Epidermal melanocyte (primary cell): Measurements from ENCODE around the gene RYR2.

Experiments
- DNase-seq: peaks from one replicate; pipeline ENCODE4 v3.0.0; 2011; ENCODE audit warnings: low spot score; ENCODE audit not compliant: insufficient read length

The RYR2 gene

DNA sequence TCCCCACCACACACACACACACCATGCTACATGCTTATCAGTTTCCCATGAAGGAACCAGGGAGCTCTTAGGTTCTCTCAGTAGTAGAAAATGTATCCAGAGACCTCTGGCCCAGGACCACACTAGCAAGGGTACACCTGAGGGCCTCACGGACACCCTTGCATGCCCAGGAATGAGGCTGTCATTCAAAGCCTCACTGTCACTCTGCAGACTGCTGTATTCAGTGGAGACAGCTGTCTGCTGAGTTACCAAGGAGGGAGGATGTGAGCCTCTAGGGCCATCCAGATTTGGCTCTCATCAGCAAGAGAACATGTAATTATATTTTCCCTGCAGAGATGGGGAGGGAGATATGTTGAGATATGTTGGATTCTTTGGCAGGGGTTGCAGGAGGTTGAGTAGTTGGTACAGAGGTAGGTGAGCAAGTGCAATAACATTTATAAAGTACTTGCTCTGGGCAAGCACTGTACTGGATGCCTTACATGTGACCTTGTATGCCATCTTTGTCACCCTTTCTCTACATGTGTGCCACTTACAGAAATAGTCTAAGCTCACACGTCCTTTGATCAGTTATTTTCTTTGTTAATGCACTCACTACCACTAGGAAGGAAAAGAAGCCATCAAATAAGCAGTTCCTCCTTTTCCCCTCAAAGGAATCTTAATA, 598.2 kb downstream of the RYR2 start:
- DNase-seq, result no peak

DNA sequence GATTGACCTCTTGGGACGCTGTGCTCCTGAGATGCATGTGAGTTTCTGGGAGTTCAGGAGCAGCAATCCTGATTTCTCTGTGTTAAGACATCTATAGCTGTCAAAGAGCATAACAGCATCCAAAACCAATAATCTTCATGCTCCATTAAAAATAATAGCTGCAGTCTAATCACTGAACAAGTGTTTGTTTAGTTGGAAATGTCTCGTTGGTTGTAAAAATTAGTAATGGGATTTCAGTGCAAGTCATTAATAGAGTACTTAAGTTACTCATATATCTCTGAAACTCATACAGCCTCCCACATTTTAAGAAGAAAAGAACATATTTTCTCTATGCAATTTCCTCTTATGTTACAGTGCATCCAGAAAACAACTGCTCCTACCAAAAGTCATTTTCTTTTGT, 599.0 kb downstream of the RYR2 start:
- no peak for DNase-seq

DNA sequence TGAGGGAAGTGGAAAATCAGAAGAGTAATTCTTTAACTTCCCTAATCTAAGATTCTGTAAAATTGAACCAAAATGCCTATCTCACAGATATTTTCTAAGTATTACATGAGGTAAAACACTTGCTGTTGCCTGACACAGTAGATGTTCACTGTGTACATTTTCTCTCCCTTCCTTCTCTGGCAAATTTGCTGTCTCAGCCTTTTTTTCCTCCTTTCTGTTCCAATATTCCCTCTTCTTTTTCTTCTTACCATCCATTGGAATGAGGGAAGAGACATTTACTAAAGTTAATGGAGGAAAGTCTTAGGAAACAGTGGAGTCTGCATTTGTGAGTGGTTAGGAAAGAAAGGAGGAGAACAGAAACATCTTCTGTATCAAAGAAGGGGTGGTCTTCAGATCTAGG, 608.8 kb downstream of the RYR2 start:
- no peak for DNase-seq

DNA sequence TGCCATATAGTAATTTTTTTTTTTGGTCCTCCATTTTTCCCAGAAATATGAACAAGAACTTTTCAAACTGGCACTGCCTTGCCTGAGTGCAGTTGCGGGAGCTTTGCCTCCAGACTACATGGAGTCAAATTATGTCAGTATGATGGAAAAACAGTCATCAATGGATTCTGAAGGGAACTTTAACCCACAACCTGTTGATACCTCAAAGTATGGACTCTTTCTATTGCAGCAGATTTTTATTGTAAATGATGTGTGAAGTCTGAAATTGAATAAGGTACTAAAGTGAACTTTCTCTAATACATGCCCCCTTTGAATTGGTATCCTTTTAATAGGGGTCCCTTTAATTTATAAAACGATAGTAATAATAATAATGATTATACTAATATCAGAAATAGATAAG, 613.8 kb downstream of the RYR2 start:
- no peak for DNase-seq

DNA sequence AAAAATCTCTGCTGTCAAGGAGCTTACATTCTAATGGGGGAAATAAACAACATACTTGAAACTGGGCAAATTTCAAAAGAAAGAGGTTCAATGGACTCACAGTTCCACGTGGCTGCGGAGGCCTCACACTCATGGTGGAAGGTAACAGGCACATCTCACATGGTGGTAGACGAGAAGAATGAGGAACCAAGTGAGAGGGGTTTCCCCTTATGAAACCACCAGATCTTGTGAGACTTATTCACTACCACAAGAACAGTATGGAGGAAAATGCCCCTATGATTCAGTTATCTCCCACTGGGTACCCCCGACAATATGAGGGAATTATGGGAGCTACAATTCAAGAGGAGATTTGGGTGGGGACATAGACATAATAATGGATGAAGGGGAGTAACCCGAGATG, 622.4 kb downstream of the RYR2 start:
- DNase-seq, result no peak

DNA sequence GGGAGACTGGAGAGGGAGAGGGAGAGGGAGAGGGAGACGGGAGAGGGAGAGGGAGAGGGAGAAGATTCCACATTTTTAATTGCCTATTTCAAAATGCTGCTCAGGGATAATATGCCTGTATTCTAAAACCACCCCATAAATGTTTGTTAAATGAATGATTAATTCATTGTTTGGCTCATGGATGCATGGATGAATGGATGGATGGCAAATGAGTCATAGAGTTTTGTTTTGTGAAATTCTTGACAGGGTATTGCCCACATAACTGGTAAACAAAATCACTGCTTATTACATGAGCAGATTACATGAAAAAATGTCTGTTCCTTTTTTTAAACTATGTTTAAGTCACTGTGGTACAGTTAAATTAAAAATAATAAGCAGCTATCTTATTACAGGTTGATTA, 628.3 kb downstream of the RYR2 start:
- no peak for DNase-seq

DNA sequence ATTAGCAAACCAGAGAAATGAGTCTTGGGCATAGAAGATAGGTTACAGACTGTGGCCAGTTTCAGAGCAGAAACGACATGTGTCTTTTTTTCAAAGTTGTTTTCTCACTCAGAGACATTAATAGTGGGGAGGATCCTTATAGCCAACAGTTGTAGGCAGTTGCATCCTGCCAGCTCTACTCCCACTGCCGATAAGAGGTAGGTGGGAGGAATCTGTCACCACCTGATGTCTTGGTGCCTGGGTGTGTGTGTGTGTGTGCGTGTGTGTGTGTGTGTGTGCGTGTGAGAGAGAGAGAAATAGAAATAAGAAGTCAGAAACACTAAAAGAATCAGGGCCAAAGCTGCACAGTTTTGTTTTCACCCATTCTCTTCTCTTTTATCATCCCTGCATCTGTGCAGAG, 629.3 kb downstream of the RYR2 start:
- DNase-seq, result no peak

DNA sequence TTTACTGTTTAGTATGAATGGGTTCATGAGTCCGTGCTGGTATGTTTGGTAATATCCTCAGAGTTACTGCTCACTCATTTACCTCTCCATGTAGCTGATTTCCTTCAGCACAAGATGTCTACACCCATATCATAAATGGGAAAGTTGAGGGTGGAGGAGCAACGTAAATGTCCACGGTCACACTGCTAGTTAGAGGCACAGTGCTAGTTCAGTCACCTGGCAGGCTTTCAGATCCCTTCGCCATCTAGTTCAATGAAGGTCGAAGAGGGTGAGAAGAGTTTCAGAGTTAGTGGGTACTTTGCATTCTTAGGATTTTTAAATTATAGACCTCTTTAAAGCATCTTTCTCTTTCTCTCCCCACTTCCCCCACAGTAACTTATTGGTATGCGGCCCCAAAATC, 630.0 kb downstream of the RYR2 start:
- DNase-seq, result no peak

DNA sequence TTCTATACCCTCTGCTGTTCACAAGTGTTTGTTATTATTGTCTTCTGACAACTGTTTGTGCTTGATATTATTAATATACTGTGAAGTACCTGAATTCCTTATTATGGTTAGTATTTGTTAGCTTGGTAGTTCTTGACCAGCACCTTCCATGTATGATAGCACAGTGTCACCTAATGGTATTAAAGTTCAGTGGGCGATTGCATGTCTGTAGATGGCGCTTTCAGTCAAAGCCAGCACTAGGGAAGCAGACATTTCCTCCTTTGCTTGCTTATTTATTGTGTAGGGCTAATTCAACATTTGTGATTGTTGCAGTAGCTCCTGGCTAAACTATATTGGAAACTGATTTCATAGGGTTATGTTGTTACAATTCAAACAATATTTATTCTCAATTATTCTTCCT, 630.8 kb downstream of the RYR2 start:
- no peak for DNase-seq

DNA sequence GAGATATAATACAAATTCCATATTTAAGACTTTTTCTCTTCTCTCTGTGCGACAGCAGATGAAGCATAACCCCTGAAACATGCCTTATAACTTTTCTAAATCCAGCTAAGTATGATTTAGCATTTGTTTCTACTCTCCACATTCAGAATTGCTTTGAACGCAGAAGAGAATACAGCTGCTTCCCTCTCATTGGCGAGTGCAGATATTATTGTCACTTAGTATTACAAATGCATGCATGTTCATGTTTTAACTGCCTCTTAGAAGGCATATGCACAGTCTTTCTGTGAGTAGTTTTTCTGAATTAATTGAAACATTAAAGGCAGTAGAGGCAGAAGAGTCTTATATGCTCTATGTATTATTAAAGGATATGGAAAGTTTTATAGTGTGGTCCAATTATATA, 631.6 kb downstream of the RYR2 start:
- DNase-seq, result no peak

DNA sequence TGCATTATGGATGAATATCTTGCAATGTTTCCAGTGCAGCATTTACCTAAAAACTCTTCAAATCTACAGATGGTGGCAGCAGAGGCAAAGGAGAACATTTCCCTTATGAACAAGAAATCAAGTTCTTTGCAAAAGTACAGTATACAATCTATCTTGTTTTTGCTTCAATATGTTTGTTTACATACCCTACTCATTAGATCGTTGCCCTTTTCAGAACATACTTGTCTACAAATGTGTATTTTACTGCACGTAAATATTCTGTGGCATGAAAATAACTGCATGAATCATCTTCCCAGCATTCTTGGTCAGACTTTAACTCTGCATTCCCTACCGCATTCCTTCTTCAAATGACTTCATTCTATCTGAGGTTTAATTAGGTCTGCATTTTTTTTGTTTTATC, 636.0 kb downstream of the RYR2 start:
- peak; percentile 26 for DNase-seq

DNA sequence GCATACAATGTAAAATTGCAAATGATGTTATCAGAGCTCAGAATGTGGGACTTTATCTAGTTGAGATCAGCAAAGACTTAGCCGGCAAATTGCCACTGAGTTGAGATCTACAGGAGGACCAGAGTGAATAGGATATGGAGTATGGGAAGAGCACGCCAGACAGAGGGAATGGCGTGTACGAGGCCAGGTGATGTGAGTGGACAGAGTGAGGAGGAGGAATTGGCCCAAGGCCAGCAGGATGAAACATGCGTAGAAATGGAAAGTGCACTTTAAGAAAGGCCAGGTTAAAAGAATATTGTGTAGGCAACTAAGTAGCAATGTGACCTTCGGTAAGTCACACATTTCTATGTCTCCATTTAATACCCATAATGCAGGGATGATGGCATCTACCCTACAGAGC, 637.7 kb downstream of the RYR2 start:
- DNase-seq, result no peak

DNA sequence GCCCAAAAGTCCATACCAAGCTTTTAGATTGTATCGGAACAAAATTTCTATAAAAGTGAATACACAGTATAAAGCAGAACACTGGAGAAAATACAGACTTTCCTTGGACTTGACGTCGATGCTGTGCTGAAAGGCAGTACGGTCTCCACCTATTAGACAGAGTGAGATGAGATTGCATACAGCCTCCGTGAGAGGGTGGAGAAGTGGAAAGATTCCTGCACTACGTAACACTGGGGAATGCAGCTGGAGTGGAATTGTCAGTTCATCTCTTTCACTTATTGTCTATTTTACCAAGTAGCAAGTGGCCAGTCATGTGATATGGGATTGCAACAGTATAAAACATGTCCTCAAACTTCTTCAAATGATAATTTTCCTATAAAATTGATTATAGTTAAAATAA, 639.2 kb downstream of the RYR2 start:
- no peak for DNase-seq

DNA sequence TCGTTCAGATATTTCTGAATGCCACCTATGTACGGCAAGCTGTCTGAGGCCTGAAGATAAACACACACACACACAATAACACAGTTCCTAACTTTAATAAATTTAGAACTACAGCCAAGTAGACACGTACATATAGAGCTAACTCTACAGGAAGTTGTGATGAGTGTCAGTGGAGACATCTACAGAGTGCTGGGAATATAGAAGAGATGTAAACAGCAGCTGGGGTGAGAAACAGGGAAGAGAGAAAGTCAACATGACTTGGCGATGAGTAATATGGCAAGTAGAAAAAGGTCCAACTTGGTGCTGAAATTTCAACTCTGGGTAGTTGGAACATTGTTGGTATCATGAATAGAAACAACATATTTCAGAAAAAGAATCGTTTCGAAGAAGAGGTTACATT, 642.3 kb downstream of the RYR2 start:
- no peak for DNase-seq

DNA sequence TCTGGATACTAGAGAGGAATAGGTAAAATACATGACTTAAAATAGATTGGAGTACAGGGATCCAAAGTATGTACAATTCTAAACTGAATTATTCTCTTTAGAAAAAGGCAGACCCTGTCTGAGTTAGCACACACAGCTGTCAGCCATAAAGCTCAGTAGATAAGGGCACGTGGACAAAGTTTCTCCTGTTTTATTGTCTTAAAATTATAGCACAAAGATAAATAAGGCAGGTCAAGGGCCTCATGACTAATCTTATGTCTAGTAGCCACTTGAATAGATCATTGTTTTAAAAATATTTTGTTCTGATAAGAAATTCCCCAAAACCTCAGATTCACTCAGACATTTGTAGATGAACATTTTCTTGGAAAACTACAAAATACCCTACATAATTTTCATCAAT, 643.6 kb downstream of the RYR2 start:
- no peak for DNase-seq

DNA sequence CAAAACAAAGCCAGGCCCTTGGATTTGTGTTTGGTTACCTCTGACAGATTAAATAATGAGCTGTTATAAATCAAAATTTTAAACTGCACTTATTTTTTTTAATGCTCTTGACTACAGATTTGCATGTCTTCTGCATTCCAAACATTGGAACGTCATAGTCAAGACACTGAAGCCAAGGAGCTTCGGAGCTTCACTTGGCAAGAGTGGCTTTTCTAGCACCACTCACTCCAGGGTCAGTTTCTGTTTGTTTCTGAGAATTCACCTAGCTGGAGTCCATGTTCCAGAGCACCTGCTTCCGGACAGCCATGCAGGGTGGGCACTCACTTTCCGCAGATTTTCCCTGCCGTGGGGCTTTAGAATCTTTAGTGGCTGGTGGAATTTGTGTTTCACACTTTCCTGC, 645.8 kb downstream of the RYR2 start:
- no peak for DNase-seq

DNA sequence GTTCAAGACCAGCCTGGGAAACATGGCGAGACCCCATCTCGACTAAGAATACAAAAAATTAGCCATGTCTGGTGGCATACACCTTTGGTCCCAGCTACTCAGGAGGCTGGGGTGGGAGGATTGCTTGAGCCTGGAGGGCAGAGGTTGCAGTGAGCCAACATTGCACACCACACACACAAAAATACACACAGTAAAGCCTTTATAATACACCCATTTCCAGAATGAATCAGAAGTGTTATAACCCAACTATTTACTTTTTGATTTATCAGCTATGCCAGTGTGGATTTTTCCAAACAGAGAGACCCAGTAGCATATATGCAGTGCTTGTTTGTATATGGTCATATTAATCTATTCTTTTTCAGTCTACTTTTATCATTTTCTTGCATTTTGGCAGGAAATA, 648.7 kb downstream of the RYR2 start:
- no peak for DNase-seq

DNA sequence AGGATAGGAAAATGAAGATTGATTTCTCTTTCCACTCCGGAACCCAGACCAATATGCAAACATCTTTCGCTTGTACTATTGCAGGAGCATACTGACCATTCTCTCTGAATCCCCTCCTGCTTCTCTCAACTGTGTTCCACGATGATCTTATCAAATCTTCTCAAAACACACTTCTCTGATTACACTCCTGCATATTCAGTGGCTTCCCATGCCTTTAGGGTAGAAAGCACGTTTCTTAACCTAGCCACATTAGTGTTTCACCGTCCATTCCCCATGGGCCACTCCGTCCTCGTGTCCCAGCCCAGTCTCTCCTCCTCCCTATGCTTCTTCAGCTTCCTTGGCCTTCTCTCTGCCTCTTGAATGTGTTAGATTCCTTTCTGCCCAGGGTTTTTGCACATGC, 650.3 kb downstream of the RYR2 start:
- DNase-seq, result no peak

DNA sequence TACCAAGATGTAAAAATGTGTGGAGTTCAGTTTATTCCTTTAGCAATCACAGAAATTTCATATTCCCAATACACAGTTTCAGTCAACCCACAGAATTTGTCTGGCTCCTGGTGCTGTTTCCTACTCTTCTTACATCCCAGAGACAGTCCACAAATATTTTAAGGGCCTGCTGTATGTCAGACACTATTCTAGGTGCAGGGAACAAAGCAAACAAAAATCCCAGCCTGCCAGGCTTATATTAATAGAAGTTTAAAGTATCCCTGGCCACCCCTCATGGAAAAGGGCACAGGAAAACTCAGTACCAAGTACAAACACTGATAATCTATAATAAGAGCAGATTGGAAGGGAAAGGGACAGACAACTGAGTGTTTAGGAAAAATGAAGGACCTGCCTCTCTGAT, 653.9 kb downstream of the RYR2 start:
- no peak for DNase-seq

DNA sequence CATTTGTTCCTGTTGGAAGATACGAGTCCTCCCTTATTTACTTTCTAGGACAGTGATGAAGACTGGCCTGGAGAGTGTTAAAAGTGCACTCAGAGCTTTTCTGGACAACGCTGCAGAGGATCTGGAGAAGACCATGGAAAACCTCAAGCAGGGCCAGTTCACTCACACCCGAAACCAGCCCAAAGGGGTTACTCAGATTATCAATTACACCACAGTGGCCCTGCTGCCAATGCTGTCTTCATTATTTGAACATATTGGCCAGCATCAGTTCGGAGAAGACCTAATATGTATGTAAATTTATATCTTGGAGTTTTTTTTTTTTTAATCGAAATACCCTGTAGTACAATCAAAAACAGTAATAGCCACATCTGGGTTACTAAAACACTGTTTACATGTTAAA, 658.2 kb downstream of the RYR2 start:
- DNase-seq, result no peak

DNA sequence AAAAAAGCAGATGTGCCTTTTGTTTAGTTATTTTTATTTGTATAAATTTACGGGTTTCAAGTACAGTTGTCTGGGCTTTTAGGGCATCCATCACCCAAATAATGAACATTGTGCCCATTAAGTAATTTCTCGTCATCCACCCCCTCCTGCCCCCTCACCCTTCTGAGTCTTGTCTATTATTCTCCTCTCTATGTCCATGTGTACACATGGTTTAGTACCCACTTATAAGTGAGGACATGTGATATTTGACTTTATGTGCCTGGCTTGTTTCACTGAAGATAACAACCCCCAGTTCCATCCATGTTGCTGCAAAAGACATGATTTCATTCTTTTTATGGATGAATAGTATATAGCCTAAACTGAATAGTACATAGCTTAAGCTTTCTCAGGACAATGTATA, 659.5 kb downstream of the RYR2 start:
- DNase-seq, result no peak

DNA sequence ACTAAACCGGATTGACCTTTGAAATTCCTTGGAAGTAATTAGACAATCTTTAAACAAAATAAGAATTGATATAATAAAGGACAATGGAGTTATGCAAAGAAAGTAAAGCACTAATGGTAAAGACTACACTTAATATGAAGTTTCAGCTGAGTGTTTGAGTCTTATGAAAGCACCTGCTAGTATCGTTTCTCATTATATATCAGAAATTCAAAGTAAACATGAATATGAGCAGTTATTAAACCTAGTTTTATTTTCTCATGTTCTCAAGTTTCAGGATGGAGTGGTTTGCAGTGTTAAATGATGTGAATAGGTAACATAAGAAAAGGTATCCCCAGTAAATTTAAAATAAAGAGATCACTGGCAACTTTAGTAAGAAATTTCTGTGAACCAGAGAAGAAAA, 660.2 kb downstream of the RYR2 start:
- DNase-seq, result no peak

DNA sequence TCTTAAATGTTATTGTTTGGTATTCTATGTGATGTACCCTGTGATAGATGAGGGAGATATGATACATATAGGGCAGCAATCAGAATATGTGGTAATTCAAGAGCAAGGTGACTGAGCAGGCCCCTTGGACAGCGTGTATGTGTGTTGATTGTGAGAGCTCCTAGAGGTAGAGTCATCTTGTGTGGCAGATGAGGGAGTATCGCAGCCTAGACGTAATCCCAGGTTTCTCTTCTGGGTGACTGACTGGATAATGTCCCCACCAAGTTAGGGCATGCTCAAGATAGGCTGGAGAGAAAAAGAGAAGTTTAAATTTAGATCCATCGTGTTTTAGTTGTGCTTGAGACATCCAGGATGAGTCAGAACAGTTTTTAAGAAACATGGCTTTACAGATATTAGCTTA, 663.5 kb downstream of the RYR2 start:
- no peak for DNase-seq

DNA sequence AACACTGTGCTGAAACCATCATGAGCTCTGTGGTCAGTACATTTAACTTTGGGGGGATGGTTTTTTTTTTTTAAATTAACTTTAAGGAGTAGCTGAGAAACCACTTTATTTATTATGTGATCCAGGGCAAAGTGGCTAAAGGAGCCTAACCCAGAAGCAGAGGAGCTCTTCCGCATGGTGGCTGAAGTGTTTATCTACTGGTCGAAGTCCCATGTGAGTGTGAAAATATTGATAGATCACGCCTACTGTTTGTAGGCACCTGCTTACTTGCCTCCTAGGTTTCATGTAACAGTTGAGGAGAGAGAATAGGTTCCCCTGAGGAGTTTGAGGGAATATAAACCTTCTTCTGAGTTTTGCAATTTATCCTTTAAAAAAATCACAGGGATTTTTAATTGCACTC, 667.4 kb downstream of the RYR2 start:
- no peak for DNase-seq
